Ascending aorta (tissue), 2 donors: ENCODE measurements around the gene JOSD2. TPM values are rescaled to one million over a fixed set of nuclear protein-coding genes. Genes with fewer than 3 reads are reported as not detected.

Experiments
- DNase-seq, 2 donors: peaks; one replicate each; pipeline ENCODE4 v3.0.0-alpha.2; 2019; ENCODE audit warnings: low spot score in 2 of 2
- H3K27ac ChIP-seq, 2 donors: fragments of 200-600 bp; sonication (generic); one replicate each; pipeline ENCODE4 v1.5.1; 2016 to 2017; ENCODE audit warnings: mild to moderate bottlenecking in 1 of 2
- H3K27me3 ChIP-seq: fragments of 200-600 bp; sonication (generic); one replicate; pipeline ENCODE4 v1.5.1; 2017
- H3K36me3 ChIP-seq, 2 donors: fragments of 200-600 bp; sonication (generic); one replicate each; pipeline ENCODE4 v1.5.1; 2016
- H3K4me1 ChIP-seq, 2 donors: fragments of 200-600 bp; sonication (generic); one replicate each; pipeline ENCODE4 v1.5.1; 2016 to 2017; ENCODE audit warnings: mild to moderate bottlenecking in 1 of 2
- H3K4me3 ChIP-seq, 2 donors: fragments of 200-600 bp; sonication (generic); one replicate each; pipeline ENCODE4 v1.5.1; 2016 to 2017; ENCODE audit warnings: mild to moderate bottlenecking in 1 of 2
- H3K9me3 ChIP-seq, 2 donors: fragments of 200-600 bp; sonication (generic); one replicate each; pipeline ENCODE4 v1.5.1; 2016
- intact Hi-C: fragments of 100-400 bp; cut with DNase I; formaldehyde crosslinking; loops from one replicate; pipeline ENCODE4 v1.15.1; 2023
- total RNA-seq: library from RNA; depleted of rRNA; stranded (reverse); fragments of >200 nt; gene quantifications from one replicate; pipeline ENCODE4 v1.1.0, GENCODE V29; 2016
- TF ChIP-seq, protein P1 (sequence below), 3 experiments: fragments of 200-600 bp in 2 of 3; fragments of 450-650 bp in 1 of 3; sonication (generic) in 2 of 3; IDR thresholded peaks; one replicate each; pipeline ENCODE4 v1.5.1; 2016 to 2019; ENCODE audit warnings: antibody characterized with exemption in 3 of 3, mild to moderate bottlenecking in 1 of 3, moderate library complexity in 1 of 3

The JOSD2 gene
- total RNA-seq, 1 donor from 2014 or later, result 169 TPM

DNA sequence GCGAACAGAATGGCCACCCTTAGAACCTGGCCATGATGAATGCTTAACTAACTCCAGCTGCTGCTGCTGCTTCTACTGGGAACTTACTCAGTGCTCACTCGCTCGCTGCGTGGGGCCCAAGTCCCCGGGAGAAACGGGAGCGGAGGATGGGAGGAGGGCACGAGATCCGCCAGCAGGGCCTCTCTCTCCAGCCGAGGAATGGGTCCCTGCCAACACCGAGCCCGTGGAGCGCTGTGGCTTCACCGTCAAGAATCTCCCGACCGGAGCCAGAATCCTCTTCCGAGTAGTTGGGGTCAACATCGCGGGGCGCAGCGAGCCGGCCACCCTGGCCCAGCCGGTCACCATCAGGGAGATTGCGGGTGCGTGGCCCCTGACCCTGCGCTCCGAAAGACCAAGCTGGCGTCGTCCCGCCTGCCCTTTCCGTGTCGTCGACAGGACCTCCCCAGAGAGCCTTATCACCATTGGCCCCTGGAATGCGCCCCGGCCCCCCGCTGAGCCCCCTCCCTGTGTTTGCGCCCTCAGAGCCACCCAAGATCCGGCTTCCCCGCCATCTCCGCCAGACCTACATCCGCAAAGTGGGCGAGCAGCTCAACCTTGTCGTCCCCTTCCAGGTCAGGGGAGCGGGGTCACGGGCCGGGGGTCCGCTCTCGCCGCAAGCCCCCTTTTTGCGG is 52.5 kb downstream of the JOSD2 start:
- H3K27ac ChIP-seq, result no peak overlapping the region
- H3K36me3 ChIP-seq, result no peaks in the 10 kb centered on the region
- no peak overlapping the region for H3K4me3 ChIP-seq
- intact Hi-C loops, result no loop called here
- no peaks in the 10 kb centered on the region for H3K4me1 ChIP-seq
- TF ChIP-seq, protein P1, sequence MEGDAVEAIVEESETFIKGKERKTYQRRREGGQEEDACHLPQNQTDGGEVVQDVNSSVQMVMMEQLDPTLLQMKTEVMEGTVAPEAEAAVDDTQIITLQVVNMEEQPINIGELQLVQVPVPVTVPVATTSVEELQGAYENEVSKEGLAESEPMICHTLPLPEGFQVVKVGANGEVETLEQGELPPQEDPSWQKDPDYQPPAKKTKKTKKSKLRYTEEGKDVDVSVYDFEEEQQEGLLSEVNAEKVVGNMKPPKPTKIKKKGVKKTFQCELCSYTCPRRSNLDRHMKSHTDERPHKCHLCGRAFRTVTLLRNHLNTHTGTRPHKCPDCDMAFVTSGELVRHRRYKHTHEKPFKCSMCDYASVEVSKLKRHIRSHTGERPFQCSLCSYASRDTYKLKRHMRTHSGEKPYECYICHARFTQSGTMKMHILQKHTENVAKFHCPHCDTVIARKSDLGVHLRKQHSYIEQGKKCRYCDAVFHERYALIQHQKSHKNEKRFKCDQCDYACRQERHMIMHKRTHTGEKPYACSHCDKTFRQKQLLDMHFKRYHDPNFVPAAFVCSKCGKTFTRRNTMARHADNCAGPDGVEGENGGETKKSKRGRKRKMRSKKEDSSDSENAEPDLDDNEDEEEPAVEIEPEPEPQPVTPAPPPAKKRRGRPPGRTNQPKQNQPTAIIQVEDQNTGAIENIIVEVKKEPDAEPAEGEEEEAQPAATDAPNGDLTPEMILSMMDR (IDR thresholded peaks at IDR 0.05), result no peak
- DNase-seq, result no peak
- H3K27me3 ChIP-seq, result peaks cover 5% of the 10 kb centered on the region
- H3K9me3 ChIP-seq, result no peaks in the 10 kb centered on the region

DNA sequence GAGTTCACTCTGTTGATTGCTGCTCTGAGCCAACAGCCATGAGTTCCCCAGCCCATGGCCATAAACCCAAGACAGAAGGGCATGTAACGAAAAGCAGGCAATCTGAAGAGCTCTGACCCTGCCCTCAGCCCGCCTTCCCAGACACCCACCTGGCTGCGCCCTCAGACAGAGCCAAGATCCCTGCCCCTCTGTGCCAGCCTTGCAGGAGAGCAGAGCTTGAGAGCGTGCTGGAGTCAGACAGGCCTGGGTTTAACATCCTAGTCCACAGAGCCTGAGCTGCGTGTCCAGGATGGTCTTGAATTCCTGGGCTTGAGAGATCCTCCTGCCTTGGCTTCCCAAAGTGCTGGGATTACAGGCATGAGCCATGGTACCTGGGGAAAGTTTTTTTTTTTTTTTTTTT is 53.7 kb downstream of the JOSD2 start:
- peaks cover 5% of the 10 kb centered on the region for H3K27me3 ChIP-seq
- DNase-seq, result no peak
- intact Hi-C loops, result no loop called here
- TF ChIP-seq, protein P1 (IDR thresholded peaks at IDR 0.05), result no peak
- H3K36me3 ChIP-seq, result no peaks in the 10 kb centered on the region
- H3K4me1 ChIP-seq, result no peaks in the 10 kb centered on the region
- no peak overlapping the region for H3K27ac ChIP-seq
- no peak overlapping the region for H3K4me3 ChIP-seq
- no peaks in the 10 kb centered on the region for H3K9me3 ChIP-seq

Other genes with a start within 250 kb of the JOSD2 start
- 3.8 TPM for gene KCNC3, start 181.8 kb downstream of the JOSD2 start, total RNA-seq
- gene NAPSA, start 145.6 kb downstream of the JOSD2 start, total RNA-seq, result 1.6 TPM
- gene NR1H2, start 134.7 kb downstream of the JOSD2 start, total RNA-seq, result 150 TPM
- gene POLD1, start 126.8 kb downstream of the JOSD2 start, total RNA-seq, result 22.9 TPM
- gene SPIB, start 92.3 kb downstream of the JOSD2 start, total RNA-seq, result not detected
- not detected for gene MYBPC2, start 78.3 kb downstream of the JOSD2 start, total RNA-seq
- 87.9 TPM for gene EMC10, start 34.7 kb downstream of the JOSD2 start, total RNA-seq
- gene GARIN5A, start 34.3 kb downstream of the JOSD2 start, total RNA-seq, result not detected
- not detected for gene ASPDH, start 2.7 kb upstream of the JOSD2 start, total RNA-seq
- 56.0 TPM for gene LRRC4B, start 57.2 kb upstream of the JOSD2 start, total RNA-seq
- gene SYT3, start 128.7 kb upstream of the JOSD2 start, total RNA-seq, result 2.2 TPM
- gene C19orf81, start 138.3 kb upstream of the JOSD2 start, total RNA-seq, result not detected
- gene SHANK1, start 208.6 kb upstream of the JOSD2 start, total RNA-seq, result 1.3 TPM
- not detected for gene CLEC11A, start 212.2 kb upstream of the JOSD2 start, total RNA-seq